ENCODE data around the gene INPP5A.

GRCh38 chr10:132597654-132598053 is 60.1 kb downstream of the INPP5A start:
- TF ChIP-seq CTCF (IDR thresholded peaks at IDR 0.05; ENCODE audit: low read length) (no peak), EZH2 (optimal IDR thresholded peaks at IDR 0.05; ENCODE audit: low read depth, low read length) (no peak), EZH2phosphoT487 (IDR thresholded peaks at IDR 0.05; ENCODE audit: low read length) (no peak)
